Measurements from ENCODE around the gene FLT3. TPM values are rescaled to one million over a fixed set of nuclear protein-coding genes. Genes with fewer than 3 reads are reported as not detected.
"Not testable (repeated sequence)": the region's sequence is repeated elsewhere in the genome, so short reads cannot be mapped to it uniquely, and the experiment has no call there.

The FLT3 gene
- total RNA-seq, 1 donor from 2014 or later = not detected

DNA sequence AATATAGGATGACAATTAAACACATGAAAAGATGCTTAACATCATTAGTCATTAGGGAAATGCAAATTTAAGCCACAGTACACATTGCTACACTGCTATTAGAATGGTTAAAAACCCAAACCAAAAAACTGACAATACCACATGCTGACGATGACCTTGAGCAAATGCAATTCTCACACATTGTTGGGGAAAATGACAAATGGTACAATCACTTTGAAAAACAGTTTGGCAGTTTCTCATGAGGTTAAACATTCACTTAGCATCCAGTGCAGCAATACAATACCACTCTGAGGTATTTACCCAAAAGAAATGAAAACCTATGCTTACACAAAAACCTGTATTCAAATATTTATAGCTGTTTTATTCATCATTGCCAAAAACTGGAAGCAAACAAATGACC lies 11.3 kb downstream of the FLT3 start:
- Histone ChIP-seq H3K27me3 (no peaks in the 10 kb centered on the region), H3K4me3 (no peak overlapping the region), H3K36me3 (no peaks in the 10 kb centered on the region), H3K4me1 (no peaks in the 10 kb centered on the region), H3K9me3 (no peaks in the 10 kb centered on the region), H3K27ac (no peak overlapping the region)
- intact Hi-C loops (cut with DNase I) = no loop called here
- DNase-seq (ENCODE audit: extremely low spot score in 2 of 2) = no peak
- TF ChIP-seq, protein P1, sequence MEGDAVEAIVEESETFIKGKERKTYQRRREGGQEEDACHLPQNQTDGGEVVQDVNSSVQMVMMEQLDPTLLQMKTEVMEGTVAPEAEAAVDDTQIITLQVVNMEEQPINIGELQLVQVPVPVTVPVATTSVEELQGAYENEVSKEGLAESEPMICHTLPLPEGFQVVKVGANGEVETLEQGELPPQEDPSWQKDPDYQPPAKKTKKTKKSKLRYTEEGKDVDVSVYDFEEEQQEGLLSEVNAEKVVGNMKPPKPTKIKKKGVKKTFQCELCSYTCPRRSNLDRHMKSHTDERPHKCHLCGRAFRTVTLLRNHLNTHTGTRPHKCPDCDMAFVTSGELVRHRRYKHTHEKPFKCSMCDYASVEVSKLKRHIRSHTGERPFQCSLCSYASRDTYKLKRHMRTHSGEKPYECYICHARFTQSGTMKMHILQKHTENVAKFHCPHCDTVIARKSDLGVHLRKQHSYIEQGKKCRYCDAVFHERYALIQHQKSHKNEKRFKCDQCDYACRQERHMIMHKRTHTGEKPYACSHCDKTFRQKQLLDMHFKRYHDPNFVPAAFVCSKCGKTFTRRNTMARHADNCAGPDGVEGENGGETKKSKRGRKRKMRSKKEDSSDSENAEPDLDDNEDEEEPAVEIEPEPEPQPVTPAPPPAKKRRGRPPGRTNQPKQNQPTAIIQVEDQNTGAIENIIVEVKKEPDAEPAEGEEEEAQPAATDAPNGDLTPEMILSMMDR (IDR thresholded peaks at IDR 0.05) = no peak
- no peak for TF ChIP-seq POLR2A (IDR thresholded peaks at IDR 0.05)
- TF ChIP-seq POLR2AphosphoS5 (IDR thresholded peaks at IDR 0.05; ENCODE audit: insufficient read depth in 1 of 2, low read depth in 1 of 2) = no peak

GRCh38 chr13:28077820-28078219 lies 22.6 kb downstream of the FLT3 start:
- H3K9me3 ChIP-seq; H3K27ac ChIP-seq; DNase-seq (ENCODE audit: extremely low spot score in 2 of 2); H3K4me3 ChIP-seq; intact Hi-C loops (cut with DNase I); H3K4me1 ChIP-seq; H3K27me3 ChIP-seq; H3K36me3 ChIP-seq: not testable (repeated sequence)

- Histone ChIP-seq H3K9me3 (no peaks in the 10 kb centered on the region), H3K27ac (no peak overlapping the region), H3K36me3 (no peaks in the 10 kb centered on the region), H3K4me1 (no peaks in the 10 kb centered on the region), H3K4me3 (no peak overlapping the region), H3K27me3 (no peaks in the 10 kb centered on the region)
- intact Hi-C loops (cut with DNase I) = no loop called here
- TF ChIP-seq POLR2AphosphoS5 (IDR thresholded peaks at IDR 0.05; ENCODE audit: insufficient read depth in 1 of 2, low read depth in 1 of 2) (no peak), POLR2A (IDR thresholded peaks at IDR 0.05) (no peak)
- DNase-seq (ENCODE audit: extremely low spot score in 2 of 2) = no peak
These were observed 23.1 kb downstream of the FLT3 start for GRCh38 chr13:28077231-28077630.

- Histone ChIP-seq H3K4me3 (no peak overlapping the region), H3K27me3 (no peaks in the 10 kb centered on the region), H3K27ac (no peak overlapping the region), H3K4me1 (no peaks in the 10 kb centered on the region), H3K9me3 (no peaks in the 10 kb centered on the region), H3K36me3 (no peaks in the 10 kb centered on the region)
- no peak for DNase-seq (ENCODE audit: extremely low spot score in 2 of 2)
- TF ChIP-seq POLR2A (IDR thresholded peaks at IDR 0.05) = no peak
- TF ChIP-seq, protein P1 (IDR thresholded peaks at IDR 0.05) = no peak
- no peak for TF ChIP-seq POLR2AphosphoS5 (IDR thresholded peaks at IDR 0.05; ENCODE audit: insufficient read depth in 1 of 2, low read depth in 1 of 2)
- intact Hi-C loops (cut with DNase I) = no loop called here
These were observed 29.0 kb downstream of the FLT3 start for GRCh38 chr13:28071424-28071823.

DNA sequence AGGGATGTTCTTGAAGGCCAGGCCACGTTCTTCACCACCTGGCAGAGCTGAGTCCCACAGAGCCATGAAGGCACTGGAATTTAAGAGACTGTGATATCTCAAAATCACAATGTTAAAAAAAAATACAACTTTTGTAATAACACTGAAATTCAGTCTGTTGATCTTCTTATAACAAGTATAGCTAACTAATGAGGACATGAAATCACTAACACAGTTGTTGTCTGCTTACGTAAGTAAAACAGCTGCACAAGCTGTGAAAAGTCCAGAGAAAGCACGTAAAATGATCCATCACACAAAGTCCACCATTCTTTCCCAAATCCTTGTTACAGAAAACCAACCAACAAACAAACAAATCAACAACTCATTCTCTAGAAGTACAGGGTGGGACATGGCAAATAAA lies 32.9 kb downstream of the FLT3 start:
- no peaks in the 10 kb centered on the region for H3K27me3 ChIP-seq
- no peaks in the 10 kb centered on the region for H3K4me1 ChIP-seq
- TF ChIP-seq POLR2A (IDR thresholded peaks at IDR 0.05) (no peak), POLR2AphosphoS5 (IDR thresholded peaks at IDR 0.05; ENCODE audit: insufficient read depth in 1 of 2, low read depth in 1 of 2) (no peak)
- TF ChIP-seq, protein P1 (IDR thresholded peaks at IDR 0.05) = no peak
- no peak for DNase-seq (ENCODE audit: extremely low spot score in 2 of 2)
- H3K36me3 ChIP-seq = no peaks in the 10 kb centered on the region
- no peaks in the 10 kb centered on the region for H3K9me3 ChIP-seq
- H3K27ac ChIP-seq = no peak overlapping the region
- intact Hi-C loops (cut with DNase I) = no loop called here
- H3K4me3 ChIP-seq = no peak overlapping the region

GRCh38 chr13:28058866-28059613 lies 41.3 kb downstream of the FLT3 start:
- no peak for DNase-seq (ENCODE audit: extremely low spot score in 2 of 2)
- no peak overlapping the region for H3K27ac ChIP-seq
- no peak overlapping the region for H3K4me3 ChIP-seq
- no peaks in the 10 kb centered on the region for H3K9me3 ChIP-seq
- no peaks in the 10 kb centered on the region for H3K4me1 ChIP-seq
- no peaks in the 10 kb centered on the region for H3K27me3 ChIP-seq
- no peaks in the 10 kb centered on the region for H3K36me3 ChIP-seq
- no peak for TF ChIP-seq POLR2A (IDR thresholded peaks at IDR 0.05)
- TF ChIP-seq, protein P1 (IDR thresholded peaks at IDR 0.05) = no peak
- TF ChIP-seq POLR2AphosphoS5 (IDR thresholded peaks at IDR 0.05; ENCODE audit: insufficient read depth in 1 of 2, low read depth in 1 of 2) = no peak
- intact Hi-C loops (cut with DNase I) = no loop called here
